ENCODE measurements around the gene GANAB. TPM values are rescaled to one million over a fixed set of nuclear protein-coding genes. Genes with fewer than 3 reads are reported as not detected.
A peak's percentile ranks its signal among the peaks of the same experiment; 100 is the strongest.

GANAB gene
- total and polyA plus RNA-seq, 2 of the 4 experiments (the other 2 are of a cell fraction), result 209 to 344 TPM

DNA sequence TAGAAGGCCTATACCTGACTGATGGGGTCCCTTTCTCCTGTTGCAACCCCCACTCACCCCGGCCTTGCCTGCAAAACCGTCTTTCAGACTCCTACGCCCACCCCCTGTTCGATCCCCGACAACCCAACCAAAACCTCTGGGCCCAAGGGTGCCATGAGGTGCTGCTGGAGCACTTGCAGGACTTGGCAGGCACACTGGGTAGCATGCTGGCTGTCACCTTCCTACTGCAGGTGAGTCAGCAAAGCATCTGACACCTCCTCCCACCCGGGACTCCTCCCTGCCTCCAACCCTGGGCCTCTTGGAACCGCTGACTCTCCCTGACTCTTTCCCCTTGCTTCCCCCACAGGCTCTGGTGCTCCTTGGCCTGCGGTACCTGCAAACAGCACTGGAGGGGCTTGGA is 32.1 kb downstream of the GANAB start:
- Histone ChIP-seq H2BK120ac (ENCODE audit: low read depth, low read length) (no peak overlapping the region), H3K9me3 (ENCODE audit: control insufficient read depth, insufficient read depth, low read length) (no peaks in the 10 kb centered on the region), H3K14ac (replicated peaks; ENCODE audit: low read depth, low read length) (no peak overlapping the region), H3K27me3 (ENCODE audit: control insufficient read depth, insufficient read depth, low read length) (no peaks in the 10 kb centered on the region), H3K36me3 (ENCODE audit: control insufficient read depth, insufficient read depth, low read length) (peaks cover 28% of the 10 kb centered on the region), H3K4me1 (ENCODE audit: control insufficient read depth, insufficient read depth, low read length) (peaks cover 10% of the 10 kb centered on the region), H2AK9ac (replicated peaks; ENCODE audit: low read depth, low read length, poor library complexity) (no peak overlapping the region), H3K9ac (ENCODE audit: low read depth, low read length) (no peak overlapping the region), H3K18ac (ENCODE audit: low read depth, low read length) (no peak overlapping the region), H4K8ac (ENCODE audit: low read depth in 2 of 2, low read length in 2 of 2) (no peak overlapping the region), H2BK15ac (ENCODE audit: low read depth, low read length) (no peak overlapping the region), H4K5ac (ENCODE audit: low read depth, low read length) (no peak overlapping the region), H4K91ac (ENCODE audit: insufficient read depth, low read depth, low read length) (no peak overlapping the region), H3K23ac (ENCODE audit: low read depth, low read length) (no peak overlapping the region), H3K79me1 (ENCODE audit: low read depth in 1 of 2, low read length in 2 of 2) (peaks cover 19 to 25% of the 10 kb centered on the region in 2 experiments), H3K4me3 (ENCODE audit: insufficient read depth, low read depth, low read length) (no peak overlapping the region), H4K20me1 (ENCODE audit: insufficient read depth, low read length) (peaks cover 11% of the 10 kb centered on the region), H3K27ac (ENCODE audit: insufficient read depth, low read length) (no peak overlapping the region), H3K4me2 (ENCODE audit: low read depth, low read length) (no peak overlapping the region), H2AFZ (replicated peaks; ENCODE audit: low read length, poor library complexity) (no peak overlapping the region), H2BK20ac (ENCODE audit: low read depth, low read length) (no peak overlapping the region), H3K4ac (ENCODE audit: low read depth, low read length) (no peak overlapping the region), H2BK5ac (ENCODE audit: low read depth, low read length, poor library complexity, severe bottlenecking) (no peak overlapping the region), H2AK5ac (ENCODE audit: low read depth, low read length) (no peak overlapping the region), H3K9me1 (ENCODE audit: insufficient read depth, low read length) (no peaks in the 10 kb centered on the region), H3K56ac (ENCODE audit: extremely low read depth, insufficient read depth, low read length) (no peak overlapping the region)
- dilution Hi-C loops (cut with HindIII; ENCODE audit: low sequenced_read_pairs, unreplicated experiment) (no loop called here), in situ Hi-C loops (cut with MboI; ENCODE audit: low sequenced_read_pairs) (no loop called here), intact Hi-C loops (cut with micrococcal nuclease) (loop anchor here (5.0 kb wide), 1 partner anchor 248 kb away; no protein-coding TSS in a partner anchor)
- ATAC-seq (ENCODE audit: low read depth), result no peak
- TF ChIP-seq CHD1 (IDR thresholded peaks at IDR 0.05; ENCODE audit: low read depth, low read length) (no peak), RFX5 (IDR thresholded peaks at IDR 0.05; ENCODE audit: low read depth, low read length) (no peak), MXI1 (IDR thresholded peaks at IDR 0.05; ENCODE audit: borderline replicate concordance, low read depth, low read length) (peak; percentile 50; the same call in 1 of the 2 replicates)
- TF ChIP-seq, protein P1, sequence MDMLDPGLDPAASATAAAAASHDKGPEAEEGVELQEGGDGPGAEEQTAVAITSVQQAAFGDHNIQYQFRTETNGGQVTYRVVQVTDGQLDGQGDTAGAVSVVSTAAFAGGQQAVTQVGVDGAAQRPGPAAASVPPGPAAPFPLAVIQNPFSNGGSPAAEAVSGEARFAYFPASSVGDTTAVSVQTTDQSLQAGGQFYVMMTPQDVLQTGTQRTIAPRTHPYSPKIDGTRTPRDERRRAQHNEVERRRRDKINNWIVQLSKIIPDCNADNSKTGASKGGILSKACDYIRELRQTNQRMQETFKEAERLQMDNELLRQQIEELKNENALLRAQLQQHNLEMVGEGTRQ (IDR thresholded peaks at IDR 0.05; ENCODE audit: low read depth, low read length), result no peak
- ChIA-PET CTCF (no interaction called here), POLR2A (ENCODE audit: unreplicated experiment) (no interaction called here)
- BruUV-seq (replicated peaks), result no TSS peak
- 89% methylated on average over 5 of the region's 8 CpGs; no CpG with 5 or more reads in 1 of the 2 experiments for WGBS, 2 experiments (ENCODE audit: extremely low coverage in 2 of 2, insufficient read length in 1 of 2)
- DNase-seq, result no peak
